ENCODE data around the gene CDC23. TPM values are rescaled to one million over a fixed set of nuclear protein-coding genes. Genes with fewer than 3 reads are reported as not detected.
"Not testable (repeated sequence)": the region's sequence is repeated elsewhere in the genome, so short reads cannot be mapped to it uniquely, and the experiment has no call there.

Gene CDC23
- polyA plus RNA-seq, 2 donors: 9.0 to 14.4 TPM

DNA sequence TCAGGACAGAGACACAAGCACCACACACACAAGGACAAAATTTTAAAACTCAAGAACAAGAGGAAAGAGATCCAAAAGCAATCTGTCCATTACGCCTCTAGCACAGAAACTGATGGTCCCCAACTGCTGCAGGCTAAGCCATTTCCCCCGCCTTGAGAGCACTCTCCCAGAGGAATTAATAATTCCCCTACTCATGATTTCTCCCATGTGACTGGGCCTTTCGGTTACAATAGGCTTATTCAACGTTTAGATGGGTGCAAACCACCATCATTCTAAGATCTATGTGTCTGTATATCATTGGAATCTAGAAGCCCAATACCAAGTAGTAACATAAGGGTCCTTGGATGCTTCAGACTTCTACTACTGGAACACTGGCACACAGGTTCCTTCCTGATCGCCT lies 53.5 kb downstream of the CDC23 start:
- Histone ChIP-seq H3K36me3 (ENCODE audit: control insufficient read depth in 2 of 2, insufficient read depth in 2 of 2, low read length in 1 of 2) (peaks cover 26 to 28% of the 10 kb centered on the region in 2 donors), H3K27me3 (ENCODE audit: control insufficient read depth in 1 of 2, insufficient read depth in 2 of 2, low read length in 2 of 2) (no peaks in the 10 kb centered on the region), H3K27ac (ENCODE audit: low read depth in 2 of 2, low read length in 1 of 2) (no peak overlapping the region), H3K4me3 (ENCODE audit: low read depth in 1 of 2, low read length in 2 of 2) (no peak overlapping the region), H3K4me1 (ENCODE audit: control insufficient read depth in 2 of 2, insufficient read depth in 2 of 2, low read length in 1 of 2) (no peaks in the 10 kb centered on the region), H3K9me3 (ENCODE audit: control insufficient read depth in 2 of 2, insufficient read depth in 1 of 2, low read depth in 1 of 2, low read length in 1 of 2) (no peaks in the 10 kb centered on the region)
- 94% methylated on average over 5 of the region's 5 CpGs for WGBS, 2 donors

DNA sequence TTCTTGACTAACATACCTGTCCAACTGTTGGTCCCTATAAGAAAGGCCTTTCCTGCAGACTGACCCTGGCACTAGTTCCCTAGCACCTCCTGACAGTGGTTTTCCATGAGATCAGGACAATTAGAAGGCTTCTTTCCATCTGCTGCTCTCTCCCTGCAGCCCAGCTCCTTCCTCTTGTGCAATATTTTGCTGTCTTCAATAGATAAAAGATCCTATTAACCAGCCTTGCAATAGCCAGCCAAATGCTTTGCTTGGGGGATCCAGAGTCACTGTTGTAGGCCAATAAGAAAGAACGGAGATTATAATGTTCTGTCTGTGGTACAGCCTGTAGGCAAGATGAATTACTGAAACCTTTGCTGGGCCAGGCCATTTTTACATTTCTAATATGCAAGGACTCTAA lies 55.5 kb downstream of the CDC23 start:
- Histone ChIP-seq H3K4me1 (ENCODE audit: control insufficient read depth in 2 of 2, insufficient read depth in 2 of 2, low read length in 1 of 2) (no peaks in the 10 kb centered on the region), H3K36me3 (ENCODE audit: control insufficient read depth in 2 of 2, insufficient read depth in 2 of 2, low read length in 1 of 2) (peaks cover 15 to 20% of the 10 kb centered on the region in 2 donors), H3K27ac (ENCODE audit: low read depth in 2 of 2, low read length in 1 of 2) (no peak overlapping the region), H3K9me3 (ENCODE audit: control insufficient read depth in 2 of 2, insufficient read depth in 1 of 2, low read depth in 1 of 2, low read length in 1 of 2) (no peaks in the 10 kb centered on the region), H3K27me3 (ENCODE audit: control insufficient read depth in 1 of 2, insufficient read depth in 2 of 2, low read length in 2 of 2) (no peaks in the 10 kb centered on the region), H3K4me3 (ENCODE audit: low read depth in 1 of 2, low read length in 2 of 2) (no peak overlapping the region)
- WGBS, 2 donors: 84 to 86% methylated on average over 1 of the region's 1 CpG

DNA sequence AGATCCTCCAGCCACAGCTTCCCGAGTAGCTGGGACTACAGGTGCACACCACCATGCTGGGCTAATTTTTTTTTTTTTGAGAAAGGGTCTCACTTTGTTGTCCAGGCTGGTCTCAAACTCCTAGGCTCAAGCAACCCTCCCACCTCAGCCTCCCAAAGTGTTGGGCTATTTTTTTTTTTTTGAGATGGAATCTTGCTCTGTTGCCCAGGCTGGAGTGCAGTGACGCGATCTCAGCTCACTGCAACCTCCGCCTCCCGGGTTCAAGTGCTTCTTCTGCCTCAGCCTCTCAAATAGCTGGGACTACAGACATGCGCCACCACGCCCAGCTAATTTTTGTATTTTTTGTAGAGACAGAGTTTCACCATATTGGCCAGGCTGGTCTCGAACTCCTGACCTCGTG lies 57.1 kb downstream of the CDC23 start:
- H3K9me3 ChIP-seq (ENCODE audit: control insufficient read depth in 2 of 2, insufficient read depth in 1 of 2, low read depth in 1 of 2, low read length in 1 of 2); H3K27me3 ChIP-seq (ENCODE audit: control insufficient read depth in 1 of 2, insufficient read depth in 2 of 2, low read length in 2 of 2); H3K27ac ChIP-seq (ENCODE audit: low read depth in 2 of 2, low read length in 1 of 2); H3K4me1 ChIP-seq (ENCODE audit: control insufficient read depth in 2 of 2, insufficient read depth in 2 of 2, low read length in 1 of 2); H3K4me3 ChIP-seq (ENCODE audit: low read depth in 1 of 2, low read length in 2 of 2): not testable (repeated sequence)
- 97 to 98% methylated on average over 9 of the region's 9 CpGs for WGBS, 2 donors
- peaks cover 12 to 15% of the 10 kb centered on the region in 2 donors for H3K36me3 ChIP-seq (ENCODE audit: control insufficient read depth in 2 of 2, insufficient read depth in 2 of 2, low read length in 1 of 2)

DNA sequence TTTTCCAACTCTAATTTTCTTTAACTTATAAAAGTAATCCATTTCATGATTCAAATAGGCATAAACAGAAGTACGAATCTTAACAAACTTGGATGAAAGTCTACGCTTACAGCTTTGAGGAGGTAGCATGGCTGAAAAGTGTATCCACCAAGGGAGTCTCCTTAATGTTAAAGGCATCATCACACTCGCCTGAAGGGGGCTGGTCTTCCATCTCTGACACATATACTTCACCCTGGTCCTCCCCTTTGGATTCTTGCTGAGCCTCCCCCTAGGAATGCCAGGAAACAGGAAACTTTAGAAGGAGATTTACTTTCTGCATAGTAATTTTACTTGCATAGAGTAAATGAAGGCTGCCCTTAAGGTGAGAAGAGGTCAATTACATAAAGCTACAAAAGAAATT lies 63.6 kb downstream of the CDC23 start:
- H3K9me3 ChIP-seq (ENCODE audit: control insufficient read depth in 2 of 2, insufficient read depth in 1 of 2, low read depth in 1 of 2, low read length in 1 of 2): no peaks in the 10 kb centered on the region

DNA sequence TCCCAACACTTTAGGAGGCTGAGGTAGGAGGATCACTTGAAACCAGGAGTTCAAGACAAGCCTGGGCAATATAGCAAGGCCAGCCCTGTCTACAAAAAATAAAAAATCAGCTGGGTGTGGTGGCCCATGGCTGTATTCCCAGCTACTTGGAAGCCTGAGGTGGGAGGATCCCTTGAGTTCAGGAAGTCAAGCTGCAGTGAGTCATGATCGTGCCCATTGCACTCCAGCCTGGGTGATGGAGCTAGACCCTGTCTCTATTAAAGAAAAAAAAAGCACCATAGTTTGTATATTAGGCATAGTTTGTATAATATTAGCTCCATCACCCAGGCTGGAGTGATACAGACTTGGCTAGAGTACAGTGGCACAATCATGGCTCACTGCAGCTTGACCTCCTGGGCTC lies 64.3 kb downstream of the CDC23 start:
- H3K27me3 ChIP-seq (ENCODE audit: control insufficient read depth in 1 of 2, insufficient read depth in 2 of 2, low read length in 2 of 2): no peaks in the 10 kb centered on the region
- no peaks in the 10 kb centered on the region for H3K9me3 ChIP-seq (ENCODE audit: control insufficient read depth in 2 of 2, insufficient read depth in 1 of 2, low read depth in 1 of 2, low read length in 1 of 2)
- no peaks in the 10 kb centered on the region for H3K4me1 ChIP-seq (ENCODE audit: control insufficient read depth in 2 of 2, insufficient read depth in 2 of 2, low read length in 1 of 2)
- H3K27ac ChIP-seq (ENCODE audit: low read depth in 2 of 2, low read length in 1 of 2): no peak overlapping the region
- no peaks in the 10 kb centered on the region for H3K36me3 ChIP-seq (ENCODE audit: control insufficient read depth in 2 of 2, insufficient read depth in 2 of 2, low read length in 1 of 2)
- no peak overlapping the region for H3K4me3 ChIP-seq (ENCODE audit: low read depth in 1 of 2, low read length in 2 of 2)
- WGBS, 2 donors: 19 to 37% methylated on average over 1 of the region's 1 CpG

More for the DNA sequence above, 63.6 kb downstream of the CDC23 start:
- no peaks in the 10 kb centered on the region for H3K27me3 ChIP-seq (ENCODE audit: control insufficient read depth in 1 of 2, insufficient read depth in 2 of 2, low read length in 2 of 2)
- no peaks in the 10 kb centered on the region for H3K4me1 ChIP-seq (ENCODE audit: control insufficient read depth in 2 of 2, insufficient read depth in 2 of 2, low read length in 1 of 2)
- H3K4me3 ChIP-seq (ENCODE audit: low read depth in 1 of 2, low read length in 2 of 2): no peak overlapping the region
- 50 to 53% methylated on average over 3 of the region's 3 CpGs for WGBS, 2 donors
- no peaks in the 10 kb centered on the region for H3K36me3 ChIP-seq (ENCODE audit: control insufficient read depth in 2 of 2, insufficient read depth in 2 of 2, low read length in 1 of 2)
- H3K27ac ChIP-seq (ENCODE audit: low read depth in 2 of 2, low read length in 1 of 2): no peak overlapping the region

DNA sequence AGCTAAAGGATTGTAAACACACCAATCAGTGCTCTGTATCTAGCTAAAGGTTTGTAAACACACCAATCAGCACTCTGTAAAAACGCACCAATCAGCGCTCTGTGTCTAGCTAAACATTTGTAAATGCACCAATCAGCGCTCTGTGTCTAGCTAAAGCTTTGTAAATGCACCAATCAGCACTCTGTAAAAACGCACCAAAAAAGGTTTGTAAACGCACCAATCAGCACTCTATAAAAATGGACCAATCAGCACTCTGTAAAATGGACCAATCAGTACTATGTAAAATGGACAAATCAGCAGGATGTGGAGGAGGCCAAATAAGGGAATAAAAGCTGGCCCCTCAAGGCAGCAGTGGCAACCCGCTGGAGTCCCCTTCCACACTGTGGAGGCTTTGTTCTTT lies 69.5 kb downstream of the CDC23 start:
- H3K27ac ChIP-seq (ENCODE audit: low read depth in 2 of 2, low read length in 1 of 2); H3K4me3 ChIP-seq (ENCODE audit: low read depth in 1 of 2, low read length in 2 of 2); H3K9me3 ChIP-seq (ENCODE audit: control insufficient read depth in 2 of 2, insufficient read depth in 1 of 2, low read depth in 1 of 2, low read length in 1 of 2); H3K4me1 ChIP-seq (ENCODE audit: control insufficient read depth in 2 of 2, insufficient read depth in 2 of 2, low read length in 1 of 2); H3K36me3 ChIP-seq (ENCODE audit: control insufficient read depth in 2 of 2, insufficient read depth in 2 of 2, low read length in 1 of 2); H3K27me3 ChIP-seq (ENCODE audit: control insufficient read depth in 1 of 2, insufficient read depth in 2 of 2, low read length in 2 of 2): not testable (repeated sequence)
- WGBS, 2 donors: 89 to 90% methylated on average over 6 of the region's 6 CpGs

DNA sequence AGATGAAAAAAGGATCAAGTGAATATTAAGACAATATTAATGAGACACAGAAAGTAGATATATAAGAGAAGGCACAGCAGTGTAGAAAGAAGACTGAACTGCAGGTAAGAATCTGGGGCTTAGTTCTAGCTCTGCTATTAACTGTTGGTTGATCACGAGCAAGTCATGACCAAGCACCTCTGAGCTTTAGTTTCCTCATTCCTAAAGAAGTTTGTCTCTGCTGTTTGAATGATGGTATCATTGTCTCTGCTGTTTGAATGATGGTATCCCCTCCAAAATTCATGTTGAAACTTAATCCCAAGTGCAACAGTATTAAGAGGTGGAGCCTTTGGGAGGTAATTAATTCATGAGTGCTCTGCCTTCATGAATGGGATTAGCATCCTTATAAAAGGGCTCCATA lies 71.4 kb downstream of the CDC23 start:
- H3K4me3 ChIP-seq (ENCODE audit: low read depth in 1 of 2, low read length in 2 of 2): no peak overlapping the region
- no peaks in the 10 kb centered on the region for H3K4me1 ChIP-seq (ENCODE audit: control insufficient read depth in 2 of 2, insufficient read depth in 2 of 2, low read length in 1 of 2)
- H3K9me3 ChIP-seq (ENCODE audit: control insufficient read depth in 2 of 2, insufficient read depth in 1 of 2, low read depth in 1 of 2, low read length in 1 of 2): no peaks in the 10 kb centered on the region
- H3K27ac ChIP-seq (ENCODE audit: low read depth in 2 of 2, low read length in 1 of 2): no peak overlapping the region
- H3K36me3 ChIP-seq (ENCODE audit: control insufficient read depth in 2 of 2, insufficient read depth in 2 of 2, low read length in 1 of 2): no peaks in the 10 kb centered on the region
- 43 to 45% methylated on average over 1 of the region's 1 CpG for WGBS, 2 donors
- H3K27me3 ChIP-seq (ENCODE audit: control insufficient read depth in 1 of 2, insufficient read depth in 2 of 2, low read length in 2 of 2): no peaks in the 10 kb centered on the region

DNA sequence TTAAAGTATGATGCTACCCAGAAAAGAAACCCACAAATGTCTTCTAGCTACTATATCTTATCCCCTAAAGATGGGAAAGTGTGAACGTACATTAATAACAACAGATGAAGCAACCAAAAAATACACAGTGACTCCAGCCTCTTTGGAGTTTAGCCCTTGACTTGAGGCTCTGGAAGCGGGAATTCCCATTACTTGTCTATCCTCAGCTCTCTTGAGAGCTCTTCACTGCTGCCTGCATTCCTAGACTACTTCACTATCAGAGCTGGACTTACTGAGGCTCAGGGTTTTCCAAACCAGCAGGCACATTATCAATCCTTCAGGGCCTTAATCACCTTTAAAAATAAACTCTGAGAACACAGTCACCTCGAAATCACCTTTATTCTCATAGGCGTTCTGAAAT lies 72.9 kb downstream of the CDC23 start:
- no peaks in the 10 kb centered on the region for H3K4me1 ChIP-seq (ENCODE audit: control insufficient read depth in 2 of 2, insufficient read depth in 2 of 2, low read length in 1 of 2)
- H3K9me3 ChIP-seq (ENCODE audit: control insufficient read depth in 2 of 2, insufficient read depth in 1 of 2, low read depth in 1 of 2, low read length in 1 of 2): no peaks in the 10 kb centered on the region
- no peak overlapping the region for H3K27ac ChIP-seq (ENCODE audit: low read depth in 2 of 2, low read length in 1 of 2)
- no peaks in the 10 kb centered on the region for H3K27me3 ChIP-seq (ENCODE audit: control insufficient read depth in 1 of 2, insufficient read depth in 2 of 2, low read length in 2 of 2)
- no peak overlapping the region for H3K4me3 ChIP-seq (ENCODE audit: low read depth in 1 of 2, low read length in 2 of 2)
- WGBS, 2 donors: 64 to 74% methylated on average over 4 of the region's 4 CpGs
- no peaks in the 10 kb centered on the region for H3K36me3 ChIP-seq (ENCODE audit: control insufficient read depth in 2 of 2, insufficient read depth in 2 of 2, low read length in 1 of 2)

DNA sequence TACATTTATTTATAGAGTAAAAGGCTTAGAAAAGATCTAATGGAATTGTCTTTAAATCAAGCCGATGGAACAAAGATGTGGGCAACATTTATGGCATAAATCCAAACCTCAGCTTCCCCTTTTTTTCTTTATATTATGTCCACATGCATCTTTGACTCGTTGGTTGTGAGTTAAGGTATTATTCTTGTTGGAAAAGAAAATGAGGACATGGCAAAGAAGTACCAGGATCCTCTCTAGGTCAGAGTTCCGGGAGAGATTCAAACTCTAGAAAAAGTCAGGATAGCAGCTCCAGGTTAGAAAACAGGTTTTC lies 73.4 kb downstream of the CDC23 start:
- 59 to 67% methylated on average over 3 of the region's 3 CpGs for WGBS, 2 donors
- Histone ChIP-seq H3K9me3 (ENCODE audit: control insufficient read depth in 2 of 2, insufficient read depth in 1 of 2, low read depth in 1 of 2, low read length in 1 of 2) (no peaks in the 10 kb centered on the region), H3K4me1 (ENCODE audit: control insufficient read depth in 2 of 2, insufficient read depth in 2 of 2, low read length in 1 of 2) (no peaks in the 10 kb centered on the region), H3K27me3 (ENCODE audit: control insufficient read depth in 1 of 2, insufficient read depth in 2 of 2, low read length in 2 of 2) (no peaks in the 10 kb centered on the region), H3K36me3 (ENCODE audit: control insufficient read depth in 2 of 2, insufficient read depth in 2 of 2, low read length in 1 of 2) (no peaks in the 10 kb centered on the region), H3K27ac (ENCODE audit: low read depth in 2 of 2, low read length in 1 of 2) (no peak overlapping the region), H3K4me3 (ENCODE audit: low read depth in 1 of 2, low read length in 2 of 2) (no peak overlapping the region)

DNA sequence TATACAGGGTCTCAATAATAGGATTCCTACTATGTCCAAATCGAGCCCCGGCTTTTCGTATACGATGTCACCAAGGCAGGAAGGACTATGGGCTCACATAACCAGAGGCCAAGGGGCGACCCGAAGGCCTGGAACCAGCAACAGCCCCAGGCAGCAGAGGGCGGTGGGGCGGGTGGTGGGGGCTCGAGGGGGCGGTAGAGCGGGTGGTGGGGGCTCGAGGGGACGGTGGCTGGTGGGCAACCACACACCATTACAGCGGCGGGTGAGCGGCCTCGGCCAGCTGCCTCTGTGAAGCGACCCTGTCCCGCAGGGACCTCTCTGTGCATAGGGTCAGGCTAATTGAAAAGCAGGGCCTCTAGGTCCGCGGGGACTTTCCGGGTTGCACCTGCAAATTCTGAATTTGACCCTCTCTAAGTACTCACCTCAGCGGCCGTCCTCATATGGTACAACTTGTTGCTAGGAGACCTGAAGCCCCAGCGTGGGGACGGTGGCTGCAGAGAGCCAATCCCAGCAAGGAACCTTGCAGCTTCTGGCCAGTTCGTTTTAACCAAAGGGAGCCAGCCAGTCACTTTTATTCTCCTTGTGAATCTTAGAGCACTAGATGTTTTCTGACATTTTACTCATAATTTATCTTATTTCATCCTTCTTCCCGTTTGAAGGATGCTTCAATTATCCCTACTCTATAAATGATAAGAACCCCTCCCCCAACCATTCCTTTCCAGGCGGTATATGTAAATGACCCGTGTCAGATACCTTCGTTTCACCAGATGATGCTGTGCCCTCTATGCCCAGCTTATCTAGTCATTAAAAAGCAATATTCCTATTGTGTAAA lies 74.0 kb downstream of the CDC23 start, which contains the start of gene NME5:
TSS of gene NME5 (minus strand) at position 480 of the 832 bp plus-strand sequence. CDS start 648 bp downstream, outside the sequence.
- no peaks in the 10 kb centered on the region for H3K27me3 ChIP-seq (ENCODE audit: control insufficient read depth in 1 of 2, insufficient read depth in 2 of 2, low read length in 2 of 2)
- 17 to 20% methylated on average over 30 to 31 of the region's 31 CpGs for WGBS, 2 donors
- H3K36me3 ChIP-seq (ENCODE audit: control insufficient read depth in 2 of 2, insufficient read depth in 2 of 2, low read length in 1 of 2): no peaks in the 10 kb centered on the region
- peak within 1 kb of the TSS; percentile 38 to 41 for H3K4me3 ChIP-seq (ENCODE audit: low read depth in 1 of 2, low read length in 2 of 2)
- no peaks in the 10 kb centered on the region for H3K9me3 ChIP-seq (ENCODE audit: control insufficient read depth in 2 of 2, insufficient read depth in 1 of 2, low read depth in 1 of 2, low read length in 1 of 2)
- H3K27ac ChIP-seq (ENCODE audit: low read depth in 2 of 2, low read length in 1 of 2): no peak within 1 kb of the TSS
- no peaks in the 10 kb centered on the region for H3K4me1 ChIP-seq (ENCODE audit: control insufficient read depth in 2 of 2, insufficient read depth in 2 of 2, low read length in 1 of 2)

All from esophagus (tissue), 2 donors.